ENCODE data around the gene MEN1.

MEN1 gene

DNA sequence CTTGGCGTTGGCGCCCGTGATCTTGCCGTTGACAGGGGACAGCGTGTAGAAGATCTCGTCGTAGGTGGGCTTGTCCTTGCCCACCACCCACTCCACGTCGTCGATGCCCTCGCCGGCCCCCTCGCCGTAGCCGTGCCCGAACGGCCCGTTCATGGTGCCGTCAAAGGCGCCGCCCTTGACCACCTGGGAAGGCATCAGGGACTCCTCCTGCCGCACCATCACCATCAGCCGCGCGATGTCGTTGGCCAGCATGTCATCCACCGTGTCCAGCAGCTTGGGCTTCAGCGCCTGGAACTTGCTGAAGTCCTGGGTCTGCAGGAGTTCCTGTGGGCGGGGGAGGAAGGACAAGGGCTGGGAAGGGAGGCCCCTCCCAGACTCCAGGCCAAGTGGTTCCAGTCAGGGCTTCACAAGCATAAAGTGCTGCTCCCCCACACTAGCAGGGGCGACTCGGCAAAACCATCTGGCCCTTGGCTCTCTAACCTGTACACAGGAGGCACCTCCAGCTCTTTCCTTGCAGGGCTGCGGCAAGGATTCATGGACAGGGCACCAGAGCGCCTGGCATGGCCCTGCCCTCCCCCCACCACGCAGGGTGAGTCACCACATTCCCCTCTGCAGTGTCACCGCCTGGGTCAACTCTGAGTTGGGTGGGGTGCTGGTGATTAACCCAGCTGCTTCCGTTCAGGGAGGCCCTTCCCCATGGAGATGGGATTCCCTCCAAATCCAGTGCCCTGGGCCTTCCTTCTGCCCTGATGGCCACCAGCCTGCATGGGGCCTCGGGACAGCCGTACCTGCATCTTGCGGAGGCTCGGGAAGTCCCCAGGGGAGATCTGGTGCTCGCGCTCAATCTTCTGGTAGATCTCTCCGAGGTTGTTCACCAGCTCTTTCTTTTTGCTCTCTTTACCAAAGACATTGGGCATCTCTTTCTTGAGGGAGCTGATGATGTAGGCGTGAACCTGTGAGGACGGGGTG lies 44.5 kb upstream of the MEN1 start:
- H3K4me1 ChIP-seq (ENCODE audit: low read length) = peaks cover 46% of the 10 kb centered on the region
- no peak overlapping the region for H3K27ac ChIP-seq (ENCODE audit: low read length)
- H3K9ac ChIP-seq (ENCODE audit: low read length) = no peak overlapping the region
- H3K4me3 ChIP-seq (ENCODE audit: low read length) = no peak overlapping the region
- TF ChIP-seq EZH2phosphoT487 (IDR thresholded peaks at IDR 0.05; ENCODE audit: low read length) = no peak
- TF ChIP-seq, protein P1, sequence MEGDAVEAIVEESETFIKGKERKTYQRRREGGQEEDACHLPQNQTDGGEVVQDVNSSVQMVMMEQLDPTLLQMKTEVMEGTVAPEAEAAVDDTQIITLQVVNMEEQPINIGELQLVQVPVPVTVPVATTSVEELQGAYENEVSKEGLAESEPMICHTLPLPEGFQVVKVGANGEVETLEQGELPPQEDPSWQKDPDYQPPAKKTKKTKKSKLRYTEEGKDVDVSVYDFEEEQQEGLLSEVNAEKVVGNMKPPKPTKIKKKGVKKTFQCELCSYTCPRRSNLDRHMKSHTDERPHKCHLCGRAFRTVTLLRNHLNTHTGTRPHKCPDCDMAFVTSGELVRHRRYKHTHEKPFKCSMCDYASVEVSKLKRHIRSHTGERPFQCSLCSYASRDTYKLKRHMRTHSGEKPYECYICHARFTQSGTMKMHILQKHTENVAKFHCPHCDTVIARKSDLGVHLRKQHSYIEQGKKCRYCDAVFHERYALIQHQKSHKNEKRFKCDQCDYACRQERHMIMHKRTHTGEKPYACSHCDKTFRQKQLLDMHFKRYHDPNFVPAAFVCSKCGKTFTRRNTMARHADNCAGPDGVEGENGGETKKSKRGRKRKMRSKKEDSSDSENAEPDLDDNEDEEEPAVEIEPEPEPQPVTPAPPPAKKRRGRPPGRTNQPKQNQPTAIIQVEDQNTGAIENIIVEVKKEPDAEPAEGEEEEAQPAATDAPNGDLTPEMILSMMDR (IDR thresholded peaks at IDR 0.05; ENCODE audit: low read length) = no peak
- TF ChIP-seq EZH2 (optimal IDR thresholded peaks at IDR 0.05; ENCODE audit: low read depth, low read length) = no peak
- H3K79me2 ChIP-seq (ENCODE audit: low read length) = peaks cover 13% of the 10 kb centered on the region
- H2AFZ ChIP-seq (ENCODE audit: low read length) = no peak overlapping the region
- DNase-seq = no peak
- peaks cover 36% of the 10 kb centered on the region for H3F3A ChIP-seq (ENCODE audit: insufficient read depth, low read length)
- H3K27me3 ChIP-seq (replicated peaks; ENCODE audit: insufficient read depth, low read length) = no peaks in the 10 kb centered on the region
- no peaks in the 10 kb centered on the region for H3K9me2 ChIP-seq (replicated peaks; ENCODE audit: insufficient read depth, low read length)
- no peak overlapping the region for H3K4me2 ChIP-seq (ENCODE audit: low read depth, low read length)
- H4K20me1 ChIP-seq (ENCODE audit: insufficient read depth, low read length) = no peaks in the 10 kb centered on the region
- H3K9me3 ChIP-seq (replicated peaks; ENCODE audit: insufficient read depth, low read length) = no peaks in the 10 kb centered on the region
- H3K36me3 ChIP-seq (replicated peaks; ENCODE audit: insufficient read depth, low read length) = 0 out of 2 replicates have a peak, but pooled peaks cover 5% of the 10 kb centered on the region

GRCh38 chr11:64854157-64854533 lies 43.8 kb upstream of the MEN1 start:
- Histone ChIP-seq H3K79me2 (ENCODE audit: low read length) (peaks cover 13% of the 10 kb centered on the region), H3K9me3 (replicated peaks; ENCODE audit: insufficient read depth, low read length) (no peaks in the 10 kb centered on the region), H2AFZ (ENCODE audit: low read length) (no peak overlapping the region), H3K9ac (ENCODE audit: low read length) (no peak overlapping the region), H3K9me2 (replicated peaks; ENCODE audit: insufficient read depth, low read length) (no peaks in the 10 kb centered on the region), H3K27me3 (replicated peaks; ENCODE audit: insufficient read depth, low read length) (no peaks in the 10 kb centered on the region), H4K20me1 (ENCODE audit: insufficient read depth, low read length) (no peaks in the 10 kb centered on the region), H3K4me2 (ENCODE audit: low read depth, low read length) (no peak overlapping the region), H3K36me3 (replicated peaks; ENCODE audit: insufficient read depth, low read length) (0 out of 2 replicates have a peak, but pooled peaks cover 5% of the 10 kb centered on the region), H3F3A (ENCODE audit: insufficient read depth, low read length) (peaks cover 29% of the 10 kb centered on the region), H3K4me3 (ENCODE audit: low read length) (no peak overlapping the region), H3K4me1 (ENCODE audit: low read length) (peaks cover 48% of the 10 kb centered on the region), H3K27ac (ENCODE audit: low read length) (no peak overlapping the region)
- no peak for TF ChIP-seq EZH2 (optimal IDR thresholded peaks at IDR 0.05; ENCODE audit: low read depth, low read length)
- TF ChIP-seq EZH2phosphoT487 (IDR thresholded peaks at IDR 0.05; ENCODE audit: low read length) = no peak
- TF ChIP-seq, protein P1 (IDR thresholded peaks at IDR 0.05; ENCODE audit: low read length) = no peak
- DNase-seq = no peak

DNA sequence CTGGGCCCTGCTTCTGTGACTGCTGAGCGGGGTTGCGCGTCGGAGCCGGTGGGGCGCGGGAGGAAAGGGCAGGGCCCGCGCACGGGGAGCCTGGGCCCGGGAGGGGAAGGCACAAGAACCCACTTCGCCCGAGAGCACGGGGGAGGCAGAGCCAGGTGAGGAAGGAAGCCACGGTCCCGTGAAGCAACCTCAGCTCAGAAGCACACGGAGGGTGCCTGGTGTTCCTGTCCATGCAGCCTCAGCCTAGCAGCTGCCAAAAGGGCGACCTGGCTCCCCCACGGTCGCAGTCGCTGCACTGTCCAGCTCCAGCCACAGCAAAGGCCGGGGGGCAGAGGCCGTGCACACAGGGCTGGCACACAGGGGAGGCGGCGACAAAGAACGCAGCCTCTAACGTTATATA lies 43.4 kb upstream of the MEN1 start:
- H3K4me3 ChIP-seq (ENCODE audit: low read length) = no peak overlapping the region
- H3K9me2 ChIP-seq (replicated peaks; ENCODE audit: insufficient read depth, low read length) = no peaks in the 10 kb centered on the region
- H4K20me1 ChIP-seq (ENCODE audit: insufficient read depth, low read length) = no peaks in the 10 kb centered on the region
- TF ChIP-seq, protein P1 (IDR thresholded peaks at IDR 0.05; ENCODE audit: low read length) = no peak
- TF ChIP-seq EZH2 (optimal IDR thresholded peaks at IDR 0.05; ENCODE audit: low read depth, low read length) (no peak), EZH2phosphoT487 (IDR thresholded peaks at IDR 0.05; ENCODE audit: low read length) (no peak)
- peaks cover 25% of the 10 kb centered on the region for H3F3A ChIP-seq (ENCODE audit: insufficient read depth, low read length)
- peaks cover 48% of the 10 kb centered on the region for H3K4me1 ChIP-seq (ENCODE audit: low read length)
- H3K9me3 ChIP-seq (replicated peaks; ENCODE audit: insufficient read depth, low read length) = no peaks in the 10 kb centered on the region
- H2AFZ ChIP-seq (ENCODE audit: low read length) = no peak overlapping the region
- DNase-seq = no peak
- H3K27me3 ChIP-seq (replicated peaks; ENCODE audit: insufficient read depth, low read length) = no peaks in the 10 kb centered on the region
- H3K9ac ChIP-seq (ENCODE audit: low read length) = no peak overlapping the region
- 0 out of 2 replicates have a peak, but pooled peaks cover 5% of the 10 kb centered on the region for H3K36me3 ChIP-seq (replicated peaks; ENCODE audit: insufficient read depth, low read length)
- H3K27ac ChIP-seq (ENCODE audit: low read length) = no peak overlapping the region
- H3K4me2 ChIP-seq (ENCODE audit: low read depth, low read length) = no peak overlapping the region
- peaks cover 9% of the 10 kb centered on the region for H3K79me2 ChIP-seq (ENCODE audit: low read length)
